H9 (cell line): ENCODE measurements around the gene ZSWIM2. TPM values are rescaled to one million over a fixed set of nuclear protein-coding genes. Genes with fewer than 3 reads are reported as not detected.

Experiments used
- DNase-seq: peaks from one replicate; pipeline ENCODE4 v3.0.0-alpha.2; 2017
- H2AFZ ChIP-seq: one replicate; pipeline ENCODE4 v1.6.1; 2013; ENCODE audit warnings: mild to moderate bottlenecking, low read length, control low read depth, moderate library complexity
- H2AK5ac ChIP-seq: 2 replicates; pipeline ENCODE4 v1.6.1; 2013; ENCODE audit warnings: low read length, control low read depth, mixed read lengths; ENCODE audit not compliant: insufficient read length
- H2BK120ac ChIP-seq: one replicate; pipeline ENCODE4 v1.6.1; 2013; ENCODE audit warnings: low read depth, mild to moderate bottlenecking, low read length, control low read depth, inconsistent platforms; ENCODE audit not compliant: poor library complexity, severe bottlenecking
- H2BK12ac ChIP-seq: 2 replicates; pipeline ENCODE4 v1.6.1; 2013; ENCODE audit warnings: low read length, control low read depth, mixed read lengths, low read depth; ENCODE audit not compliant: insufficient read length
- H2BK15ac ChIP-seq: 2 replicates; pipeline ENCODE4 v1.6.1; 2013; ENCODE audit warnings: low read depth, low read length, control low read depth
- H2BK20ac ChIP-seq: one replicate; pipeline ENCODE4 v1.6.1; 2013; ENCODE audit warnings: low read depth, mild to moderate bottlenecking, low read length, control low read depth, inconsistent platforms; ENCODE audit not compliant: poor library complexity, severe bottlenecking
- H2BK5ac ChIP-seq: 2 replicates; pipeline ENCODE4 v1.6.1; 2013; ENCODE audit warnings: low read length, control low read depth, mixed read lengths; ENCODE audit not compliant: insufficient read length
- H3K14ac ChIP-seq: 2 replicates; pipeline ENCODE4 v1.6.1; 2013; ENCODE audit warnings: low read length, control low read depth; ENCODE audit not compliant: insufficient read depth
- H3K18ac ChIP-seq: 2 replicates; pipeline ENCODE4 v1.6.1; 2013; ENCODE audit warnings: low read depth, mild to moderate bottlenecking, mixed read lengths, low read length, control low read depth; ENCODE audit not compliant: insufficient read length
- H3K23ac ChIP-seq: 2 replicates; pipeline ENCODE4 v1.6.1; 2013; ENCODE audit warnings: low read length, control low read depth, mixed read lengths, low read depth; ENCODE audit not compliant: insufficient read length
- H3K23me2 ChIP-seq: 2 replicates; pipeline ENCODE4 v1.6.1; 2013; ENCODE audit warnings: low read depth, mild to moderate bottlenecking, mixed read lengths, low read length, control low read depth; ENCODE audit not compliant: insufficient read length, poor library complexity, severe bottlenecking
- H3K27ac ChIP-seq: 2 replicates; pipeline ENCODE4 v1.5.1; 2013; ENCODE audit warnings: low read length, control low read depth, mixed read lengths, low read depth; ENCODE audit not compliant: insufficient read length
- H3K27me3 ChIP-seq: 2 replicates; pipeline ENCODE4 v1.6.1; 2013; ENCODE audit warnings: low read length, control low read depth, inconsistent platforms; ENCODE audit not compliant: insufficient read depth
- H3K4ac ChIP-seq: 2 replicates; pipeline ENCODE4 v1.6.1; 2013; ENCODE audit warnings: low read depth, mild to moderate bottlenecking, control low read depth, inconsistent platforms, low read length, moderate library complexity
- H3K4me1 ChIP-seq: 2 replicates; pipeline ENCODE4 v1.6.1; 2013; ENCODE audit warnings: low read length, control low read depth, inconsistent platforms; ENCODE audit not compliant: insufficient read depth
- H3K4me2 ChIP-seq: 2 replicates; pipeline ENCODE4 v1.6.1; 2013; ENCODE audit warnings: low read length, control low read depth, mixed read lengths; ENCODE audit not compliant: insufficient read length, insufficient read depth
- H3K56ac ChIP-seq: 2 replicates; pipeline ENCODE4 v1.6.1; 2013; ENCODE audit warnings: low read depth, mild to moderate bottlenecking, mixed read lengths, low read length, control low read depth; ENCODE audit not compliant: insufficient read length
- H3K79me1 ChIP-seq: 2 replicates; pipeline ENCODE4 v1.6.1; 2013; ENCODE audit warnings: low read depth, mild to moderate bottlenecking, moderate library complexity, low read length, control low read depth, inconsistent platforms; ENCODE audit not compliant: insufficient read depth, poor library complexity, severe bottlenecking
- H3K79me2 ChIP-seq: 2 replicates; pipeline ENCODE4 v1.6.1; 2013; ENCODE audit warnings: low read length, control low read depth, inconsistent platforms; ENCODE audit not compliant: insufficient read depth
- H3K9ac ChIP-seq: 2 replicates; pipeline ENCODE4 v1.6.1; 2013; ENCODE audit warnings: low read length, control low read depth, mixed read lengths; ENCODE audit not compliant: insufficient read length; ENCODE audit errors: extremely low read depth
- H3K9me3 ChIP-seq: one replicate; pipeline ENCODE4 v1.6.1; 2013; ENCODE audit warnings: low read depth, low read length, inconsistent platforms; ENCODE audit not compliant: control insufficient read depth
- H3T11ph ChIP-seq: one replicate; pipeline ENCODE4 v1.6.1; 2013; ENCODE audit warnings: mild to moderate bottlenecking, low read length, control low read depth, inconsistent platforms
- H4K20me1 ChIP-seq: one replicate; pipeline ENCODE4 v1.6.1; 2013; ENCODE audit not compliant: control insufficient read depth, insufficient read length, insufficient read depth
- H4K5ac ChIP-seq: 2 replicates; pipeline ENCODE4 v1.6.1; 2013; ENCODE audit warnings: low read depth, mild to moderate bottlenecking, mixed read lengths, low read length, control low read depth; ENCODE audit not compliant: insufficient read length
- H4K8ac ChIP-seq: replicated peaks from 2 replicates; pipeline ENCODE4 v1.6.1; 2013; ENCODE audit warnings: low read length, control low read depth, mixed read lengths, low read depth; ENCODE audit not compliant: insufficient read length
- H4K91ac ChIP-seq: 2 replicates; pipeline ENCODE4 v1.6.1; 2013; ENCODE audit warnings: low read depth, mild to moderate bottlenecking, moderate library complexity, mixed read lengths, low read length, control low read depth; ENCODE audit not compliant: insufficient read length
- H3K27ac Mint-ChIP-seq, 3 experiments: 2 replicates in 2 of 3; 3 replicates in 1 of 3; pipeline ENCODE4 v1.8.0; 2020 to 2021; ENCODE audit warnings: mixed read lengths in 3 of 3, mild to moderate bottlenecking in 1 of 3, moderate library complexity in 1 of 3
- H3K27me3 Mint-ChIP-seq: 2 replicates; pipeline ENCODE4 v1.8.0; 2021; ENCODE audit warnings: low read depth, mild to moderate bottlenecking, moderate library complexity, mixed read lengths
- H3K36me3 Mint-ChIP-seq, 3 experiments: 2 replicates in 2 of 3; 3 replicates in 1 of 3; pipeline ENCODE4 v1.8.0; 2020 to 2021; ENCODE audit warnings: low read depth in 3 of 3, mixed read lengths in 3 of 3; ENCODE audit not compliant: insufficient read depth in 1 of 3
- H3K4me1 Mint-ChIP-seq, 2 experiments: 2 replicates each; pipeline ENCODE4 v1.8.0; 2020; ENCODE audit warnings: mixed read lengths in 2 of 2
- H3K4me3 Mint-ChIP-seq, 2 experiments: 2 replicates in 1 of 2; 3 replicates in 1 of 2; pipeline ENCODE4 v1.8.0; 2020 to 2021; ENCODE audit warnings: mild to moderate bottlenecking in 2 of 2, mixed read lengths in 2 of 2, moderate library complexity in 1 of 2
- H3K9me3 Mint-ChIP-seq, 2 experiments: 2 replicates in 1 of 2; 3 replicates in 1 of 2; pipeline ENCODE4 v1.8.0; 2020; ENCODE audit warnings: mild to moderate bottlenecking in 2 of 2, mixed read lengths in 2 of 2, moderate library complexity in 1 of 2
- total RNA-seq: library from RNA; stranded (reverse); gene quantifications from 2 replicates; pipeline ENCODE4 v1.2.1, GENCODE V29; 2021
- TF ChIP-seq, protein P1 (sequence below): fragments of 200-600 bp; sonication (generic); conservative IDR thresholded peaks from 3 replicates; pipeline ENCODE4 v1.8.0; 2021; ENCODE audit warnings: antibody characterized with exemption, mild to moderate bottlenecking

The ZSWIM2 gene
- total RNA-seq, 1 experiment from 2014 or later: not detected

DNA sequence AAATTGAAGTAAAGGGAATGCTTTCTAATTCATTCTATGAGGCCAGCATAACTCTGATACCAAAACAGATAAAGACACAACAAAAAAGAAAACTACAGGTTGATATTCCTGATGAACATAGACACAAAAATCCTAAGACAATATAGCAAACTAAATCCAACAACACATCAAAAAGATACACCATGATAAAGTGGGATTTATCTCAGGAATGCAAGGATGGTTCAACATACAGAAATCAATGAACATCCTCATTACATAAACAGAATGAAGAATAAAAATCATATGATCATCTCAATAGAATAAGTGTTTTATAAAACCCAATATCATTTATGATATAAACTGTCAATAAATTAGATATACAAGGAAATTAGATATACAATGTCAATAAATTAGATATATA is 65.7 kb downstream of the ZSWIM2 start:
- no peak overlapping the region for H3K23ac ChIP-seq
- H2AK5ac ChIP-seq: no peak overlapping the region
- no peak overlapping the region for H2BK12ac ChIP-seq
- H2BK5ac ChIP-seq: no peak overlapping the region
- DNase-seq: no peak
- H2BK120ac ChIP-seq: no peak overlapping the region
- H3K4ac ChIP-seq: no peak overlapping the region
- Mint-ChIP-seq H3K9me3 (peaks cover 2 to 11% of the 10 kb centered on the region in 2 experiments; a peak in 4 of 5 replicates), H3K4me1 (peaks cover 0 to 2% of the 10 kb centered on the region in 2 experiments; a peak in 1 of 4 replicates), H3K27me3 (no peaks in the 10 kb centered on the region), H3K36me3 (no peaks in the 10 kb centered on the region; a peak in 1 of 7 replicates), H3K4me3 (no peak overlapping the region), H3K27ac (no peak overlapping the region)
- no peak overlapping the region for H3K18ac ChIP-seq
- H3K56ac ChIP-seq: no peak overlapping the region
- H4K91ac ChIP-seq: no peak overlapping the region
- no peak overlapping the region for H3K27ac ChIP-seq
- no peak overlapping the region for H2BK20ac ChIP-seq
- no peaks in the 10 kb centered on the region for H3K23me2 ChIP-seq
- no peak overlapping the region for H4K8ac ChIP-seq
- no peak overlapping the region for H3K9ac ChIP-seq
- H3T11ph ChIP-seq: no peak overlapping the region
- TF ChIP-seq, protein P1, sequence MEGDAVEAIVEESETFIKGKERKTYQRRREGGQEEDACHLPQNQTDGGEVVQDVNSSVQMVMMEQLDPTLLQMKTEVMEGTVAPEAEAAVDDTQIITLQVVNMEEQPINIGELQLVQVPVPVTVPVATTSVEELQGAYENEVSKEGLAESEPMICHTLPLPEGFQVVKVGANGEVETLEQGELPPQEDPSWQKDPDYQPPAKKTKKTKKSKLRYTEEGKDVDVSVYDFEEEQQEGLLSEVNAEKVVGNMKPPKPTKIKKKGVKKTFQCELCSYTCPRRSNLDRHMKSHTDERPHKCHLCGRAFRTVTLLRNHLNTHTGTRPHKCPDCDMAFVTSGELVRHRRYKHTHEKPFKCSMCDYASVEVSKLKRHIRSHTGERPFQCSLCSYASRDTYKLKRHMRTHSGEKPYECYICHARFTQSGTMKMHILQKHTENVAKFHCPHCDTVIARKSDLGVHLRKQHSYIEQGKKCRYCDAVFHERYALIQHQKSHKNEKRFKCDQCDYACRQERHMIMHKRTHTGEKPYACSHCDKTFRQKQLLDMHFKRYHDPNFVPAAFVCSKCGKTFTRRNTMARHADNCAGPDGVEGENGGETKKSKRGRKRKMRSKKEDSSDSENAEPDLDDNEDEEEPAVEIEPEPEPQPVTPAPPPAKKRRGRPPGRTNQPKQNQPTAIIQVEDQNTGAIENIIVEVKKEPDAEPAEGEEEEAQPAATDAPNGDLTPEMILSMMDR: no peak
- no peaks in the 10 kb centered on the region for H3K9me3 ChIP-seq
- H3K79me1 ChIP-seq: no peaks in the 10 kb centered on the region
- H3K79me2 ChIP-seq: no peaks in the 10 kb centered on the region
- H4K20me1 ChIP-seq: no peaks in the 10 kb centered on the region
- H3K27me3 ChIP-seq: no peaks in the 10 kb centered on the region
- H3K14ac ChIP-seq: no peak overlapping the region
- no peaks in the 10 kb centered on the region for H3K4me1 ChIP-seq
- H4K5ac ChIP-seq: no peak overlapping the region
- no peak overlapping the region for H2BK15ac ChIP-seq
- H3K4me2 ChIP-seq: no peak overlapping the region
- no peak overlapping the region for H2AFZ ChIP-seq
